Glutamatergic neuron (in vitro differentiated cells): ENCODE results near the gene STPG4. TPM values are rescaled to one million over a fixed set of nuclear protein-coding genes. Genes with fewer than 3 reads are reported as not detected.

Experiments
- DNase-seq: peaks from one replicate; pipeline ENCODE4 v3.0.0; 2022
- H3K27ac Mint-ChIP-seq: one replicate; pipeline ENCODE4 v1.8.0; 2020; ENCODE audit warnings: mild to moderate bottlenecking, mixed read lengths, inconsistent platforms; ENCODE audit not compliant: unreplicated experiment
- H3K27me3 Mint-ChIP-seq: one replicate; pipeline ENCODE4 v1.8.0; 2020; ENCODE audit warnings: mild to moderate bottlenecking, moderate library complexity, mixed read lengths, inconsistent platforms; ENCODE audit not compliant: unreplicated experiment
- H3K36me3 Mint-ChIP-seq: one replicate; pipeline ENCODE4 v1.8.0; 2020; ENCODE audit warnings: mild to moderate bottlenecking, mixed read lengths, inconsistent platforms; ENCODE audit not compliant: unreplicated experiment
- H3K4me1 Mint-ChIP-seq: one replicate; pipeline ENCODE4 v1.8.0; 2020; ENCODE audit warnings: mild to moderate bottlenecking, low read depth, mixed read lengths, inconsistent platforms; ENCODE audit not compliant: unreplicated experiment
- H3K4me3 Mint-ChIP-seq: one replicate; pipeline ENCODE4 v1.8.0; 2020; ENCODE audit warnings: mild to moderate bottlenecking, mixed read lengths, inconsistent platforms; ENCODE audit not compliant: unreplicated experiment
- H3K9me3 Mint-ChIP-seq: one replicate; pipeline ENCODE4 v1.8.0; 2020; ENCODE audit warnings: mild to moderate bottlenecking, moderate library complexity, mixed read lengths, inconsistent platforms; ENCODE audit not compliant: unreplicated experiment
- CTCF ChIP-seq: fragments of 200-600 bp; sonication (generic); IDR thresholded peaks from one replicate; pipeline ENCODE4 v1.5.0; 2021; ENCODE audit not compliant: partially characterized antibody, unreplicated experiment
- total RNA-seq: library from RNA; stranded (reverse); fragmentation: NEBNext Ultra II Directional; extraction: Animal tissue kit (Norgen Biotek cat#: 25700); gene quantifications from one replicate; pipeline ENCODE4 v1.2.1, GENCODE V29; 2021; ENCODE audit not compliant: unreplicated experiment

STPG4 gene
- total RNA-seq, 1 donor from 2014 or later, result 1.3 TPM

- no peaks in the 10 kb centered on the region for H3K36me3 Mint-ChIP-seq
- H3K27ac Mint-ChIP-seq, result peak overlapping the region; percentile 97
- no peak for DNase-seq
- no peak for TF ChIP-seq CTCF
- peaks cover 8% of the 10 kb centered on the region for H3K27me3 Mint-ChIP-seq
- H3K9me3 Mint-ChIP-seq, result peaks cover 1% of the 10 kb centered on the region
- H3K4me3 Mint-ChIP-seq, result peak overlapping the region; percentile 72
- H3K4me1 Mint-ChIP-seq, result peaks cover 26% of the 10 kb centered on the region
These were observed 98.0 kb downstream of the STPG4 start for GRCh38 chr2:47056868-47057686.

GRCh38 chr2:47056374-47056773 lies 98.7 kb downstream of the STPG4 start:
- Mint-ChIP-seq H3K9me3 (peaks cover 1% of the 10 kb centered on the region), H3K27ac (peak overlapping the region; percentile 83), H3K36me3 (no peaks in the 10 kb centered on the region), H3K4me1 (peaks cover 26% of the 10 kb centered on the region), H3K27me3 (peaks cover 8% of the 10 kb centered on the region), H3K4me3 (peak overlapping the region; percentile 50)
- no peak for TF ChIP-seq CTCF
- no peak for DNase-seq

GRCh38 chr2:47054868-47055267 lies 100.2 kb downstream of the STPG4 start:
- Mint-ChIP-seq H3K27me3 (peaks cover 6% of the 10 kb centered on the region), H3K36me3 (no peaks in the 10 kb centered on the region), H3K4me1 (peaks cover 26% of the 10 kb centered on the region), H3K4me3 (no peak overlapping the region), H3K9me3 (peaks cover 1% of the 10 kb centered on the region), H3K27ac (no peak overlapping the region)
- no peak for TF ChIP-seq CTCF
- no peak for DNase-seq

- H3K36me3 Mint-ChIP-seq, result no peaks in the 10 kb centered on the region
- H3K27me3 Mint-ChIP-seq, result peaks cover 4% of the 10 kb centered on the region
- H3K4me3 Mint-ChIP-seq, result no peak overlapping the region
- TF ChIP-seq CTCF, result no peak
- DNase-seq, result no peak
- no peak overlapping the region for H3K27ac Mint-ChIP-seq
- peaks cover 24% of the 10 kb centered on the region for H3K4me1 Mint-ChIP-seq
- H3K9me3 Mint-ChIP-seq, result peaks cover 1% of the 10 kb centered on the region
These were observed 101.0 kb downstream of the STPG4 start for GRCh38 chr2:47054036-47054555.

- H3K27ac Mint-ChIP-seq, result no peak overlapping the region
- no peaks in the 10 kb centered on the region for H3K36me3 Mint-ChIP-seq
- DNase-seq, result no peak
- H3K4me1 Mint-ChIP-seq, result peaks cover 20% of the 10 kb centered on the region
- peaks cover 1% of the 10 kb centered on the region for H3K9me3 Mint-ChIP-seq
- peaks cover 7% of the 10 kb centered on the region for H3K27me3 Mint-ChIP-seq
- TF ChIP-seq CTCF, result no peak
- no peak overlapping the region for H3K4me3 Mint-ChIP-seq
These were observed 102.3 kb downstream of the STPG4 start for GRCh38 chr2:47052847-47053246.
